ENCODE results near the gene DGKH.

- TF ChIP-seq CTCF (IDR thresholded peaks at IDR 0.05; ENCODE audit: low read length), result no peak
- no peak for TF ChIP-seq EZH2 (IDR thresholded peaks at IDR 0.05; ENCODE audit: borderline replicate concordance, low read length)
These were observed 76.6 kb downstream of the DGKH start for GRCh38 chr13:42125046-42125445.
